ENCODE results near the gene BEAN1.
"Not testable (repeated sequence)": the region's sequence is repeated elsewhere in the genome, so short reads cannot be mapped to it uniquely, and the experiment has no call there.

Gene BEAN1

DNA sequence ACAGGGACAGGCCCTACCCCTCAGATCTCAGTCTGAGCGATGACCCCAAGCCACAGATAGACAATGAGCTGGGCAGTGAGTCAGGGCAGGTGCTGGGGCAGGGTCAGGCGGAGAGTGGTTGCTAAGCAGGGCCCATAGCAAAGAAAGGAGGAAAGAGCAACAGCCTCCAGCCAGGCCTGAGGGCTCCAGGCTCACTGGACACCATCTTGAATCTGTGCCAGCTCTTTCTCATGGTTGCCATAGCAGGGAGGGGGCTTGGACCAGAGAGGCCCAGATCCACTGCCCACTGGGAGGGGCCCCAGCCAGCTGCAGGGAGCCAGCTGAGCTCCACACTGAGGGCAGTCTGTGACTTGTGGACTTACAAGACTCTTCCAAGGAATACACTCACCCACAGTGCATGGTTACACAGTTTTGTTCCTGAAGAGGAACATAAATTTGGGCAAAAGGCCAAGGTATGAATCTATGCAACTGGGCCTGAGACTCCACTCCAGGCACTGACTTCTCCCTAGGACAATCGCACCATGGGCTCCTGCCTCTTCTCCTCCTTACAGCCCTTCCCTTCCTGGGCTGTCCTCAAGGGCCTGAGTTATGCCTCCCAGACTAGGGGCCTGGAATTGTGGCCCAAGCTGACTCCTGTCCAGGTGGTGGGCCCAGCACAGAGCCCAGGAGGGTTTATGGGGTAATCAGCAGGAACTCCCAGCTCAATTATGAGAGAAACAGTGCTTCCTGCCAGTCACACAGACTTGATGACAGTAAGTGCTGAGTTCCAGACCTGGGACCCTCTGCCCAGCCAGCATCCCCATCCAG, 59.9 kb downstream of the BEAN1 start:
- DNase-seq, result no peak

DNA sequence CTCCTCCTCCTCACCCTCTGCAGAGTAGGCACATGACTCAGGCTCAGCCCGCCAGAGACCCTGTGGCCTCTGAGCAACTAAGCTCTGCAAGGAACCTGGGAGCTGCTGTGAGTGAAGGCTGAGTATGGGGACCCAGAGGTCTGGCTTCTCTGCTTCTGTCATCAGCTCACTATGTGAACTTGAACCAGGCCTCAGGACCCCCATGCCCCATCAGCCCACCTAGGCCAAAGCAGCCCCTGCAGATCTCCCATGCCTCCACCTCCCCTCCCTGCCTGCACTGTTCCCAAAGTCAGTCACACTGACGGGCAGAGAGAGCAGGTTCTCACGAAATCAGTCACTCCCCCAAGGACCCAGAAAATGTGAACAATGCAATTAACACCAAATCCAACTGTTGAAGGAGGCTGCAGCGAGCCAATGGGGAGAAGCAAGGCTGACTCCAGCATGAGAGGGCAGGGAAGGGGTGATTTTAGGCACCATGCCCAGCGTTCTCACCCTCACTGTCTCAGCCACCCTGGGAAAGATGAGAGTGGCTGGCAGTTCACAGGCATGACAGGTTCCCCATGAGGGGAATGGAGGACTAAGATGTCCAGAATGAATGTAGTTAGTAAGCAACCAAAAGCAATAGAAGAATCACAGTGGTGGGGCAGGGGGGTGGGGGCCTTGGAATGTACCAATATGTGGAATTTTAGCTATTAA, 60.6 kb downstream of the BEAN1 start:
- DNase-seq, result no peak

DNA sequence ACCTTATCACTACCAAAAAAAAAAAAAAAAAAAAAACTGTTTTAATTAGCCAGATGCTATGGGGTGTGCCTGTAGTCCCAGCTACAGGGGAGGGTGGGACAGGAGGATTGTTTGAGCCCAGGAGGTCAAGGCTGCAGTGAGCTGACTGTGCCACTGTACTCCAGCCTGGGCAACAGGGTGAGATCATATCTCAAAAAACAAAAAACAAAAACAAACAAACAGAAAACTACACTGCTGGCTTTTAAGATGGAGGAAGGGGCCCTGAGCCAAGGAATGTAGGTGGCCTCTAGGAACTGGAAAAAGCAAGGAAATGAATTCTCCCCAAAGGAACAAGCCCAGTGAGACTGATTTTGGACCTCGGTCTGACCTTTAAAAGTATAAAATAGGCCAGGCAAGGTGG, 61.4 kb downstream of the BEAN1 start:
- DNase-seq, result no peak

DNA sequence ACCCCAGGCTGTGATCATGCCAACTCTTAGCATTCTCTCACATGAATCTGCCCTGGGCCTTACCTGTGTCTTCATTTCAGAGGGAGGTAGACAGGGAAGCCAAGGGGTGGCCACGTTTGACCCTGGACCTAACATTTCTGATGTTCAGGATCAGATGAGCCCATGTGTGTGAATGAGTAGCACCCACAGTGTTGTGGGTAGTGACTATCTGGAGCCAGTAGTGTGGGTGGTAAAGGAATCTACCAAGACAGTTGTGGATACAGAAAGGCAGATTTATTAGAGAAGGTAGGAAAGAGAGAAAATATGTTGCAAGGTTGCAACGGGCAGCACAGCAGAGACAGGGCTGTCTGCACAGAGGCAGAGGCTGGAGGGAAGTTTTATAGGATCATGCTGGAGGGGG, 62.3 kb downstream of the BEAN1 start:
- DNase-seq, result no peak

DNA sequence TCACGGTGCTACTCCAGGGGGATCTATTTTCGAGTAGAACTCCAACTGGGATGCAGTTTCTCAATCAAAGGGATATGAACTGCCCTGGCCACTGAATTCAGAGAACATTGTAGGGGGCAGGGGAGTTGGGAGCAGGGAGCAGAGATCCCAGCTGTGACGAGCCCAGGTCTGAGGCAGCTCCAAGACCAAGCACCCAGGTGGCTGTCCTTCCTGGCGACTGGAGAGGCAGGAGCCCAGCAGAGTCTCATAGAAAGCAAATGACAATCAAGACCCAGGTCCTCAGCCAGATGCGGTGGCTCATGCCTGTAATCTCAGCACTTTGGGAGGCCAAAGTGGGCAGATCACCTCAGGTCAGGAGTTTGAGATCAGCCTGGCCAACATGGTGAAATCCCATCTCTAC, 62.7 kb downstream of the BEAN1 start:
- no peak for DNase-seq

DNA sequence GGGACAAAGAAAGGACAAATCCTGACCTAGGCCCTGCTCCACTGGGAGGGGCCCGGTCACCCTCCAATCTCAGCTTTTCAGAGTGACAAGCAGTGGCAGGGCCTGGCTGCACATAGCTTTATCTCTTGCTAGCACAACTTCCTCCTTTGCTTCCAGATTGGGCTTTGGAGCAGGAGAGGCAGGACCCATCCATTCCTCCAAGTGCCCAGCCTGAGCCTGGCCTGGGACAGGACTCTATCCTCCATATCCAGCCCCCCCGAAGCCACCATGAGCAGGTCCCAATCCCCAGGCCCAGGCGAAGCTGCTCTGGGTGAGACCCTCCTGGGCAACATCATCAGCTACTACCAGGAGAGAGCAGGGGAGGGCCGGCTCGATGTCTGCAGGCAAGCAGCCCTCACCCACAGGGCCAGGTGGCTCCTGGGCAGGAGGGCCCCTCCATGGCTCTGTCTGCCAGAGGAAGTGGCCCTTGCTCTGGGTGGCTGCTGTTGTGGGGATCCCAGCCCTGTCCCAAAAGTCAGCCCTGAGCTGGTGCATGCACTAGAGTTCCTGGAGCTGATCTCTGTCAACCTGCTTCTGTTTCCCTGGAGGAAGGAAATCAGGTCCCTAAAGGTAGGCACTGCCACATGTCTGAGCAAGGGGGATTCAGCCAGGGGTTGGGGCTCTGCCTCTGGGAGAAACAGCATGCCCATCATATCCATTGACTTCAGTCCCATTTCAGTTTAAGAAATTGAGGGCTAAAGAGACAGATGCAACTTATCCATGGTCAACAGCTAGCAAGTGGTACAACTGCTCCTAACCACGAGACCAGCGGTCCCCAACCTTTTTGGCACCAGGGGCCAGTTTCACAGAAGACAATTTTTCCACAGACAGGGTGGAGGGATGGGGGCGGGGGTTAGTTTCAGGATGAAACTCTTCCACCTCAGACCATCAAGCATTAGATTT, 64.0 kb downstream of the BEAN1 start:
- no peak for DNase-seq

DNA sequence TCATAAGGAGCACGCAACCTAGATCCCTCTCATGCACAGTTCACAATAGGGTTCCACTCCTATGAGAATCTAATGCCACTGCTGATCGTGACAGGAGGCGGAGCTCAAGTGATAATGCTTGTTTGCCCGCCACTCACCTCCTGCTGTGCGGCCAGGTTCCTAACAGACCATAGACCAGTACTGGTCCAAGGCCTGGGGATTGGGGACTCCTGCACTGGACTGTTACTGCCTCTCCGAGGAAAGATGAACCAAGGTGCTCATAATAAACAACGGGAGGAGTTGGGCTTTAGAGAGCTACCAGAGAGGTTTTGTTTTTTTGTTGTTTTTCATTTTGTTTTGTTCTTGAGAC, 64.6 kb downstream of the BEAN1 start:
- no peak for DNase-seq

DNA sequence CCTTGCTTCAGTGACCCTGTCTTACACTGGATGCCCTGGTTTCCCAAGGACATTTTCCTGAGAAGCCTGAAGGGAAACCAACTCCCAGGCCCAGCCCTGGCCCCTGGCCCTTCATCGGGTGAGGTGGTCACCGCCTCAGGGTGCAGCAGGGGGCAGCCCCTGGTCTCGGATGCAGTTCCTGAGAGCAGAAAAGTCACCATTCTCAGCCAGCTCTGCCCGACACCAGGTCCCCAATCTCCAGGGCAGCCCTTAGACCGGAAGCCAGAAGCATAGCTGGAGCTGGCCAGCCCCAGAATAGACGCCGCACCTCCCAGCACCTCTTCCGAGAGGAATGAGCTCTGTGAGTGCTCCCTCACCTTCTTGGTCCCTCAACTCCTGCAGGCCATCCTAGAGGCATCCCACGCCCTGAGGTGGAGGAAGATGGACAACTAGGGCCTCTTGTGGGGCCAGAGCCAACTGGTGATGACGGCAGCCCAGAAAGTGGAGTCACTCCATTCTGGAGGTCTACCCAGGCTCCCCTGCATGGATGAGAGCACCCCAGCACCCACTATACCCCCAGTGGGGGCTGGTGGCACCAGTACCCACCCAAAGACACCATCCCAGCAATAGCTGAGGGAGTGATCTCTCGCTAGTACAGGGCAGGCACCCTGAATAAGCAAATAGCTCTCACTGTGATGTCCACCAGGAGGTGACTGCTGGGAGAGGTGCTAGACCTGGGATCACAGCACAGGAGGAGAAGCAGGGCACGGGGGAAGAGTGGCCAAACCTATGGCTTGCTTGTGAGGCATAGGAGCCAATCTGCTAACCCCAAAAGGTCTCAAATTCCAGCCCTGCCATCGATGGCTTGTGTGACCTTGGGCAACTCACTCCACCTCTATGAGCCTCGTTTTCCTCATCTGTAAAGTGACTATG, 66.7 kb downstream of the BEAN1 start:
- no peak for DNase-seq

DNA sequence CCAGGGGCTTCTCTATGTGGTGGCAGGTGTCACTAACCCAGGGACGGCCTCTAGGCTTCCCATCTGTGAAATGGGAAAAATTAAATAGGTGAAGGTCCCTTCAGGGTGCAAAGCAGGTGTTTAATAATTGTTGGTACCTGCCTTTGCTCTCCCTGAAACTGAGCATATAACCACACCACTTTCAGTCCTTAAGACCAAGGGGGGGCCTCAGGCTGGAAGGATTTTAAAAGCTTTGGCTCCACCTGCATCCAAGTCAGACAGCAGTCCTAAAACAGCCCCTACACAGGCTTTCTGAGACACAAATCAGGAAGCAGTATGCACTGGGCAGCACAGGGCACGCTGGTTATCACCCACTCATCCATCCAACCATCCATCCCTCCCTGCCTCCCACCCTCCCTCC, 67.8 kb downstream of the BEAN1 start:
- DNase-seq, result no peak

DNA sequence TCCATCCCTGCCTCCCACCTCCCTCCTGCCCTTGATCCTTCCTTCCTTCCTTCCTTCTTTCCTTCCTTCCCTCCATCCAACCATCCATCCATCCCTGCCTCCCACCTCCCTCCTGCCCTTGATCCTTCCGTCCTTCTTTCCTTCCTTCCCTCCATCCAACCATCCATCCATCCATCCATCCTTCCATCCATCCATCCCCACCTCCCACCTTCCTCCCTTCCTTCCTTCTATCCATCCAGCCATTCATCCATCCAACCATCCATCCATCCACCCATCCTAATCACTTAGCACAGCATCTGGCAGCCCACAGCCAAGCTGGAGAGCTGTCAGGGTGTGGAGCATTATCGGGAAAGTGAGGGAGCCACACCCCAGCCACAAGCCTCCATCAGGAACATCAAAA, 68.3 kb downstream of the BEAN1 start:
- DNase-seq, result no peak

DNA sequence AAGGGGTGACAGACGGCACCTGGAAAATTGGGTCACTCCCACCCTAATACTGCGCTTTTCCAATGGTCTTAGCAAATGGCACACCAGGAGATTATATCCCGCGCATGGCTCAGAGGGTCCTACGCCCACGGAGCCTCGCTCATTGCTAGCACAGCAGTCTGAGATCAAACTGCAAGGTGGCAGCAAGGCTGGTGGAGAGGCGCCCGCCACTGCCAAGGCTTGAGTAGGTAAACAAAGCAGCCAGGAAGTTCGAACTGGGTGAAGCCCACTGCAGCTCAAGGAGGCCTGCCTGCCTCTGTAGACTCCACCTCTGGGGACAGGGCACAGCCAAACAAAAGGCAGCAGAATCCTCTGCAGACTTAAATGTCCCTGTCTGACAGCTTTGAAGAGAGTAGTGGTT, 69.1 kb downstream of the BEAN1 start:
- not testable (repeated sequence) for DNase-seq

DNA sequence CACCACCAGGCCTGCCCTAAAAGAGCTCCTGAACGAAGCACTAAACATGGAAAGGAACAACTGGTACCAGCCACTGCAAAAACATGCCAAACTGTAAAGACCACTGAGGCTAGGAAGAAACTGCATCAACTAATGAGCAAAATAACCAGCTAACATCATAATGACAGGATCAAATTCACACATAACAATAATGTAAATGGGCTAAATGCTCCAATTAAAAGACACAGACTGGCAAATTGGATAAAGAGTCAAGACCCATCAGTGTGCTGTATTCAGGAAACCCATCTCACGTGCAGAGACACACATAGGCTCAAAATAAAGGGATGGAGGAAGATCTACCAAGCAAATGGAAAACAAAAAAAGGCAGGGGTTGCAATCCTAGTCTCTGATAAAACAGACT, 70.8 kb downstream of the BEAN1 start:
- DNase-seq, result not testable (repeated sequence)

DNA sequence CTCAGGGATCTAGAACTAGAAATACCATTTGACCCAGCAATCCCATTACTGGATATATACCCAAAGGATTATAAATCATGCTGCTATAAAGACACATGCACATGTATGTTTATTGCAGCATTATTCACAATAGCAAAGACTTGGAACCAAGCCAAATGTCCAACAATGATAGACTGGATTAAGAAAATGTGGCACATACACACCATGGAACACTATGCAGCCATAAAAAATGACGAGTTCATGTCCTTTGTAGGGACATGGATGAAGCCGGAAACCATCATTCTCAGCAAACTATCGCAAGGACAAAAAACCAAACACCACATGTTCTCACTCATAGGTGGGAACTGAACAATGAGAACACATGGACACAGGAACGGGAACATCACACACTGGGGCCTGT, 74.5 kb downstream of the BEAN1 start:
- not testable (repeated sequence) for DNase-seq

DNA sequence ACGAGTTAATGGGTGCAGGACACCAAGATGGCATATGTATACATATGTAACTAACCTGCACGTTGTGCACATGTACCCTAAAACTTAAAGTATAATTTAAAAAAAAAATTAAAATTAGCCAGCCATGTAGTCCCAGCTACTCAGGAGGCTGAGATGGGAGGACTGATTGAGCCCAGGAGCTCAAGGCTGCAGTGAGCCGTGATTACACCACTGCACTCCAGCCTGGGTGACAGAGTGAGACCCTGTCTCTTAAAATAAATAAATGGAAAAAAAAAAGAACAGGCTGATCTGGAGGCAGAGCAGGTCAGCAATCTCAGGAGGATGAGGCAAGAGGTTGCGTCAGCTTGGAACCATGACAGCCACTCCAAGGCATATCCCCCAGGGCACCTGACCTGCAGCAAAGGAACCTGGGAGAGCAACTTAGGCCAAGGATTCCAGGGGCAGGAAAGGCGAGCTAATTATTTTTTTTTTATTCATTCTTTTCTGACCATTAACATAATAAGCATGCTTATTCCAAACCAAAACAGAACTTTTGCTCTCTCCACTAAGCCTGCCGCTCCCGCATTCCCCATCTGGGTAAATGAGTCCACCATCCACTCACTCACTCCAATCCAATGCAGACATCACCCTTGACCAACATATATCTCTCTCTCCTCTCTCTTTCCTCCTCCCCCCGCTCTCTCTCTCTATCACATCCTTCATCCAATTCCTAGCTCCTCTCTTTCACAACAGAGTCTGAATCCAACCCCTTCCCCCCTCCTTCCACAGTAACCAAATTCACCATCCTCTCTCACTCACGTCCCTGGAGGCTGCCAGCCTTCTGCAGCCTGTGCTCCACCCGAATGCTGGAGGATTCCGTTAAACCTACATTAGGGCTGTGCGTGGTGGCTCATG, 75.2 kb downstream of the BEAN1 start:
- no peak for DNase-seq

DNA sequence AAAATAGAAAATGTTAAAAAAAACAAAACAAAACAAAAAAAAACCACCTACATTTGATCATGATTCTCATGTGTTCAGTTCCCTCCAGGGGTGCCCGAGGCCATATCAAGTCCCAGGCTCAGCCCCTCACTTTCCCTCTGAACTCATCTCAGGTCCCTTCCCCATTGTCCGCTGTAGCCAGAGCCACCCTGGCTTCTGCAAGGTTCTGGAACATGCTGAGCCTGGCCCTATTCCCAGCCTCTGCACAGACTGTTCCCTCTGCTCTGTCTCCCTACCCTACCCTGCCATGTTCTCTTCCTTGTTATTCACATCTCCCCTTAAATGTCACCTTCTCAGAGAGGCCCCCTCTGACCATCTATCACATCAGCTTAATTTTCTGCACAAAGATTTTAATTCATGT, 75.9 kb downstream of the BEAN1 start:
- no peak for DNase-seq

DNA sequence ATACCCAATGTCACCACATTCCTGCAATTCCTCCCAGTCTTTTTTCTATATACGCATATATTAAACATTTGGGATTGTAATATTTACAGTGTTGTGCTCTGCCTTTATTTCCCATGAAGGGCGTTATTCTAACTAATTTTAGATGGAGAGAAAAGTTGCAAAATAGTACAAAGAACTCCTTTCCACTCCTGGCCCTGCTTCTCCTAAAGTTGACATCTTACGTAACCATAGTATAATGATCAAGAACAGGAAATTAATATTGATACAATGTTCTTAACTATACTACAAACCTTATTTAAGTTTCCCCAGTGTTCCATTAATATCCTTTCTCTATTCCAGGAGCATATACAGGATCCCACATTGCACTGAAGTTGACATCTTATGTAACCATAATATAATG, 76.5 kb downstream of the BEAN1 start:
- DNase-seq, result no peak

DNA sequence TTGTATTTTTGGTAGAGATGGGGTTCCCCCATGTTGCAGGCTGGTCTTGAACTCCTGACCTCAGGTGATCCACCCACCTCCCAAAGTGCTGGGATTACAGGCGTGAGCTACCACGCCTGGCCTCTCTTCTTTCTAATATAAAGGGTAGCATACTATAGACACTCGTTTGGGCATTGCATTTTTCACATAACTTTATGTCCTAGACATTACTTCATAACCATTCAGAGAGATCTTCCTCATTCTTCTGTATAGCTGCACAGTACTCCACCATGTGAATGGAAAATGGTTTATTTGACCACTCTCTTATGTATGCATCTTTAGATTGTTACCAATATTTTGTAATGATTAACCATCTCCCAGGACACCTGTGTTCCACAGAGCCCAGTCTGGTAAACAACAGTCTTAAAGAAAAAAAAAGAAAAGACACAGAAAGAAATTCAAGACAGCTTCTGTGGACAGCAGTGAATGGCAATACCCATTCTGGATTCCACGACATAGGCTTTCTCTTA, 80.7 kb downstream of the BEAN1 start:
- no peak for DNase-seq

DNA sequence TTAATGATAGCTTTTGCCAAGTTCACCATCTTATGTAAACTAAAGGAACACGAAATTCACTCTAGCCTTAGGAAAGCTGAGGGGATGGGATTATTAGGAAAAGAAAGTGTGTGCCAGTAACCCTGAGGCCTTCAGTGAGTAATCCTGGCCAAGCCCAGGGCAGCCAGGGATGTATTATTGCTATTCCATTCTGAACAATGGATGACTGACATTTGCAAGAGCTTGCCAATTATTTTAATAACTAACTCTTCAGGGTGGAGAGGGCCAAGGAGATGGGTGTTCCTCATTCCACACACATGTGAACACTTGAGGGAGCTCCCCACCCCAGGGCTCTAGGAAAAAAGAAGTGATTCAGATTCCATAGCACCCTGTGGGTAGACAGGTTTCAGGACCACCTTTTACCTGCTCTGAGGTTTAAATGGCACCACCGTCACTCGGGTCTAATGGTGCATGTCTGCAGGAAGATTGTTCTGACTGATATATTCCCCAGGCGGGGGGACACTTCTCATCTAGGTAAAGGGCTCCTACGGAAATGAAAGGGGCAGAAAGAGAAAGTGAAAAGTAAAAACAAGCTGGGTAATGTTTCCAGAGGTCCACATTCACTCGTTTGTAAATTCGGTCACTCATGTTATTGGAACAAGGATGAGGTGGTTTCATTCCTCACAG, 81.3 kb downstream of the BEAN1 start:
- DNase-seq, result no peak

DNA sequence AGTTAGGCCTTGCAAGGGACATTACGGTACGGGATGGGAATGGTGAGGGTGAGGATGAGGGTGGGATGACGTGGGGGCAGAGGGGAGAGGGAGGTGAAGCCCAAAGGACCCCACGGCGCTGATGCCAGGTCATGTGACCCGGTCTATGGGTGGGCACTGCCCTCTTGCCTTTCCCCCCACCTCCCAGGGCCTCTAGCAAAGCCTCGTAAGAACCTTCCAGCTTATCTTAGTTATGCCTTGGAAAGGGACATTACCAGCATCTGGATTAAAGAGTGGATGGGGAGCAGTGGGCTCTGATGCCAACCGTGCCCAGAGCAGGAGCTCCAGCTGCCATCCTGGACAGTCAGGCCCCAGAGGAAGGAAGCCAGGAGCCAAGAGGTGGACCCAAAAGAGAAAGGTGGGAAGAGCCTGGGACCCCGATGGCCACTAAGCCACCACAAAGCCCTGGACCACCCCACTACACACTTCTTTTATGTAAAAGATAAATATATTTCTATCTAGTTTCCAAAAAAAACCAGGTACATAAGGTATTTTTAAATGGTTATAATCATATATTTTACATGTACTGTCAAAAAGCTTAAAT, 81.9 kb downstream of the BEAN1 start:
- no peak for DNase-seq

DNA sequence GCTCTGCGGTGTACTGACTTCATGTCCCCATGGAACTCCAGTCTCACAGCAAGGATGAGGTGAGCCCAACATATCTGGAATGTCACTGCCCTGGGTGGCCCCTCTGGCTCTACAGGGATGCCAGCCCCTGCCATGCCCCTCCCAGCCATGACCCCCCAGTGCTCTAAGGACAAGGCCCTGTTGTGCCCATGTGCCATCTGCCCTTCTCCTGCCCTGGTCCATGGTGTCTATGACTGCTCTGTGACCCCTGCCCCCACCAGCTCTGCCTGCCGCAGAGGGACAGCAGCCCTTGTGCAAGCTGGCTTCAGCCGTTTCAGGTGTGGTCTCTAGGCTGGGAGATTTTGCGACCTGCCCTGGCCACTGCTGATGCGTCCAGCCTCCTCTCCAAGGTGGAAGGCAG, 82.5 kb downstream of the BEAN1 start:
- no peak for DNase-seq

Data from right kidney (tissue), 1 donor.